HG03095 (cell line): ENCODE results near the gene SBF2.

Source experiments
- ATAC-seq: cut with Tn5 transposase; IDR thresholded peaks from one replicate; pipeline ENCODE4 v1.9.1; 2021; ENCODE audit warnings: moderate library complexity; ENCODE audit not compliant: unreplicated experiment

The SBF2 gene

DNA sequence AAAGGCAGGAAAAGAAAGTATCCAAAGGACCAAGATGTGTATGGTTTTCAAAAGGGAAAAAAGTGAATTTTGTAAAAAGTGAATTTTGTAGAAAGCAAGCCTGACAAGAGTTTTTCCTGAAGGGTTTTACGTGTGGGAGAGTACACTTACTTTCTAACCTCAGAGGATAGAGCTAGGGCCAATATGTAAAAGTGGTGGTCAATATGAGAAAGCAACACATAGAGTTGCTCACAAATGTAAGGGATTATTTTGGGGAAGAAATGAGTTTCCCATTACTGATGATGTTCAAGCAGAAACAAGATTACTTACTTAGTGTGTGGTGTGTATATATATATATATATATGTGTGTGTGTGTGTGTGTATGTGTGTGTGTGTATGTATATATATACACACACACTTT lies 467.6 kb downstream of the SBF2 start:
- no peak for ATAC-seq

DNA sequence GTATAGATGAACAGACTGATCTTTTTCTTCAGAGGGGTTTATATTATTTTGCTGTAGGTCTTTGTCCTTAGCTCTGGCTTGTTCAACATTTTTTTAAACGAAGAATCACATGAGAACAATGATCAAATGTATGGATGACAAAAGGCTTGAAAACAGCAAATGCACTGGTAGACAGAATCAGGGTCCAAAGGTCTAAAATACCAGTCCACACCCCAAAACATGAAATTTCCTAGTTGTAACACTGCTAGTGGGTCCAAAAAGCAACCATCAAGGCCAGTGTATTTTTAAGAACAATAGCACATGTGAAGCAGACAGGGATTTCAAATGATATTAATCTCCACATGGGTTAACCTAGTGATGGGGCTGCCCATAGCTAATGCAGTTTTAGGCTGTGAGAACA lies 468.1 kb downstream of the SBF2 start:
- no peak for ATAC-seq

DNA sequence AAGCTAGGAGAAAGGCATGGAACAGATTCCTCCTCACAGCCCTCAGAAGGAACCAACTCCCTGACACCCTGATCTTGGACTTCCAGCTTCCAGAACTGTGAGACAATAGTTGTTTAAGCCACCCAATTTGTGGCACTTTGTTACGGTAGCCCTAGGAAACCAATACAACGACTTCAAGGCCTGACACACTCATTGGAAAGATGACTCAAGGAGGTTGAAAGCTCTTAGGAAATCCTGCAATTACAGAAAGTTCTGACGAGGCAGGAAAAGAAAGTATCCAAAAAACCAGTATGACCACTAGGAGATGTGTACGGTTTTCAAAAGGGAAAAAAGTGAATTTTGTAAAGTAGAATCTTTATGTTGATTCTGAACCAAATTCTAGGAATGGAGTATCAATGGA lies 468.7 kb downstream of the SBF2 start:
- no peak for ATAC-seq

DNA sequence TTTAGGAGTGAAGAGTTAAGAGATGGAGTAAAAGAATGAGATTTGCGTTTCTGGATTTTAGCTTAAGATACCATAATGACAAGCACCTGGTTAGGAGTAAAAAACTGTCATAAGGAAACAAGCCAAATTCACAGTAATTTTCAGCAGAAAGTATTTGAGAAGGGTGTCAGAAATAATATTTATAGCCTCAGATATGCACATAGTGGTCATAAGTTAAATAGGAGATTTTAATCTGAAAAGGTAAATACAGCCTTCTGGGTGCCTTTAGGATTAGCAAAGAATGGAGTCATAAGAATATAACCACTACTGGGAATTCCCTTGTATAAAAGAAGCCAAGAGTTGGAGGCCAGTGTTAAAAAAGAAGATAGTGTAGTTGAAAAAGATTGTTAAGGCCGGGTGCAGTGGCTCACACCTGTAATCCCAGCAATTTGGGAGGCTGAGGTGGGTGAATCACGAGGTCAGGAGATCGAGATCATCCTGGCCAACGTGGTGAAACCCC lies 470.1 kb downstream of the SBF2 start:
- ATAC-seq: no peak

DNA sequence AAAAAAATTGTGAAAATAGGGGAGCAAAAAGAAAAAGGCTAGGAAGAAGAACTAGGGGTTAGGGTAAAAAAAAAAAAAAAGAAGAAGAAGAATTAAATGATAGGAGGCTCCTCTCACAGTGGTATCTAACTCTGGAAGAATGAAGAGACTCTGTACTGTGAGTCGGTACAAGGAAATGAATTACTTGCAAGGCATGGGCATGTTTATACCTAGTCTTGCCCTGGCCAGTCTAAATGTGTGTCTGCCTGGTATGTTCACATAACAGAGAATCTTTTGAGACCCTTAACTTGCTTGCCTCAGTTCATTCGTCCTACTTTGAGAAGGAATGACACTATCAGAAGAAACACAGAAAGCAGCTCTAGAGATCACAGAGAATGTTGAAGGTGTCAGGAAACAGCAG lies 470.6 kb downstream of the SBF2 start:
- ATAC-seq: no peak

DNA sequence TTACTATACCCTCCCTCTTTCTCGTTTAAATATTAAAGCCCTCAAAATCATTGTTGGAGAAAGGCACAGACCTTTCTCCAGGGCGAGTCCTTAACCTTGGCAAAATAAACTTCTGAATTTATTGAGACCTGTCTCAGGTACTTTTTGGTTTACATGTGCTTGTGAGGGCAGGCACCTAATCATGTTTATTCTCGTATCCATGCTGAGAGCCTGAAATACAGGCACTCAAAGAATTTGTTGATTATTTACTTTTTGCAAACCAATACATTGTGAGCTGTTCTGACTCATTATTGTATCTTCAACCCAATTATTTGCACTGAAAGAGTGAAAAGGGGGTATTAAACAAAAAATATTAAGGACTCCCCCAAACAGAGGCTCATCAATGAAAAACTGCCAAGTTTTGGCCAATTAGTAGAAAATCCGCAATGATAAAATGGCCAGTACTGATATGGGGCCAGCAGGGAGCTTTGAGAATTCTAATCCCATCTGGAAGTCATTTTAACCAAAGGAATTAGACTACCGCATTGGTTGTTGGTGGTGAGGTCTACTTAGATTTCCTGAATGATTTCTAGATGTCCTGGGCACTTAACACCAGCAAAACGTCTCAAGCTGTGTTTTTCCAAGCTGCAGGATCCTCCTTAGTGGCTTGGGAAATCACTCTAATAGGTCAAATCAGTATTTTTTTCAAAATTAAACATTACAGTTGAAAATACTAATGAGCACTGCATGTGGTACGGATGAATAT lies 472.8 kb downstream of the SBF2 start:
- ATAC-seq: no peak

DNA sequence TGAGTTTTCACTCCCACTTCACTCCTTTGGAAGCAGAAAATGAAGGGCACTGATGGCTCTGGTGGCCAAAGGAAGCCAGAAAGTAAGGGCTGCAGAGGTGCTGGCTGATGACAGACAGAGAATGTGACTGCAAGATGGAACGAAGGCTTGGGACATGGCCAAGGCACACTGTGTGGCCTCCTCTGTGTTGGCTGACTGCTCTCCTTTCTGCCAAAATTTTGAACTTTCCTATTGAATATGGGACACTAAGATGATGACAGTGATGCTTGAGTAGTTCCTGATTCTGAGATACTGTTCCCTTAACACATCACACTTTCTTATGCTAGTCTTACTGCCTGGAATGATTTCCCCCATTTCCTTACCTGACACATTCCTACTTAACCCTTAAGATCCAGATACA lies 473.8 kb downstream of the SBF2 start:
- no peak for ATAC-seq

DNA sequence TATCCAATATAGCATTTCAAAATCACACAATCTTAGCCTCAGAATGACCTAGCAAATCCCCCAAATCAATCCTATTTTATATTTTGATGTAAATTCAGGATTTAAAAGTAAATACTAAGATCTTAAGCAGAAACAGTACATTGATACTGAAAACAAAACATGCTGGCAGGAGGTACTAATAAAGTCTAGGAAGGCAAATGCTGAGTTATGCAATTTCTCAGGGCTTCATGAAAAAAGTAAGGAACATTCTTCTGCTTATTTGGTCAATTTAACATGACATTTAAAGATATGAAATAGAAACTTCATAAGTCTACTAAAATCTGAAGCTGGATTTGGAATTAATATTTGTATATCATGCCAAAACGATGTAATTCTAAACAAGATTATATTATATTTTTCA lies 476.8 kb downstream of the SBF2 start:
- no peak for ATAC-seq

DNA sequence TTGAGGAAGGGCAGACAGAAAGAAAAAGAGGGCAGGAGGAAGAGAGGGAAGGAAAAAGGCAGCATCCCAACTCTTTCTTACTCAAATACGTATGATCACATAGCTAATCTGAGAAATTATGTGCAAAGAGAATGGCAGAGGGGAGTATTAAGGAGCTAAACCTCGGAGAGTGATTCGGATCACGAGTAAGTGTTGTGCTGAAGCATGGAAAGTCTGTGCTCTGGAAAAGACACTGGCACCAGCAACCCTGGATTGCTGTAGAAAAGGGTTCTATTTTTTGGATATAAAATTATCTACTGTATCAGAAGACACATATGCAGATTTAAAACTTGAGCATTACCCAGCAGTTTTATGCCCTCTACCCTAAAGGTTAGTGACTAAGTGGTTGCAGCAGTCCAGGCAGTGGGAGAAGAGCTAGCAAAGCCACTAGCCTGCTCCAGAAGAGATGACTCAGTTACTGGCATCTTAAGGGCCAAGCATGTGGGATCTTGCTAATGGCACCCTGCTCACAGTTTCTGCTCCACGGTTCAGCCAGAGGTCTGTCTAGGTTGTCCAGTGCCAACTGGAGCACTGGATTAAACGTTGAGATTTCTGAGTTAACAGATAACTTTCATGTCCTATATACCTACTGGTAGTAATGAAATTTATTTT lies 478.4 kb downstream of the SBF2 start:
- no peak for ATAC-seq

DNA sequence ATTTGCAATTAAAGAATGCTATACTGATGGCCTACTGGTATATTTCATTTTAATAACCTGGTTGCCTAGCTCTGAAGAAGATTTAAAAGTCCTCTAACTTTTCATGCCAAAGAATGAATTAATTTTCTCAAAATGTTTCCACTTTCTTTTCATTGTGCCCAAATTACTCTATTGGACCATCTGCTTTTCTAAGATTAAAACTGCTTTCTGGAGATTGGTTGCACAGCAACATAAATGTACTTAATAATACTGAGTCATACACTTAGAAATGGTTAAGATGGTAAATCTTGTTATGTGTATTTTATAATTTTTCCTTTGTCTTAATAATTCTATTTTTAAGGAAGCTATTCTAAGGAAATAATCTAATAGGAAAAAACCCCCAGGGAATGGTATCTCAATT lies 479.9 kb downstream of the SBF2 start:
- no peak for ATAC-seq

DNA sequence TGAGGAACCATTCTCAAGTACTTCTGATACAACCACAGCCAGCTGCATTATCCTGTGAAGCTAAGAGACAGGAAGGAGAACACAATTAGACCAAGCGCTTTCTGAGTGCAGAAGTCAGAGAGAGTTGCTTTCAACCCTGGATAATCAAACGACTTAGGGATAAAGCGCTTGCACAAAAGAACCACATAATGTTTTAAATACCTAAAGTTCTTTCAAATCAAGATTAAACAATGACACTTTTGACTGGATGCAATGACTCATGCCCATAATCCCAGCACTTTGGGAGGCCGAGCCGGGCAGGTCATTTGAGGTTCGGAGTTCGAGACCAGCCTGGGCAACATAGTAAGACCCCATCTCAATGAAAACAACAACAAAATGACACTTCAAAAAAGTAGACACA lies 485.1 kb downstream of the SBF2 start:
- no peak for ATAC-seq

DNA sequence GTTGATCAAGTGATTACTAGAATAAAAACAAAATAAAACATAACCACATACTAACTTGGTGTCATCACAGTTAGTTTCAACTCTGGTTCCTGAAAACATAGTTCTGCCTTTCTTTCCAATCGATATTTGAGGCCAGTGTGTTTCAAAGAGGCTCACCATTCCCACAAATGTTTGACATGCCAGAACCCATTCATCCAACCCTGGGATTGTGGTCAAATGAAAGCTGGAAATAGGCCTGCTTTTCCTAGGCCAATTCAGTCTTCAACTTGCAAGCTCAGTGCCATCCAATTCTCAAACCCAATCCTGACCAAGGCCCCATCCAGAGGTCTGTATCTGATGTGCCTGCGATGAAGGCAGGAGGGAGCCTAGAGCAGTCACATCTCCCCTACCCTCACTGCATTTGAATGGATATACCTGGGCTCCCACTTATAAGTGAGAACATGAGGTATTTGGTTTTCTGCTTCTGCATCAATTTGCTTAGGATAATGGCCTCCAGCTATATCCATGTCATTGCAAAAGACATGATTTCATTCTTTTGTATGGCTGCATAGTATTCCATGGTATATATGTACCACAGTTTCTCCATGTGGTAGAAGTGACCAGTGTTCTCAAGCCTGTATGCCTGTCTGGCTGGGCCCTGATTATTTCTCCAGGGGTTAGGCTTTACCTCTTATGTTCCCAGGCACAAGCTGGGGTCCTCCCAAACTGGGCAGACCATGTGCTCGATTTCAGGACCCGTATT lies 486.9 kb downstream of the SBF2 start:
- ATAC-seq: no peak

DNA sequence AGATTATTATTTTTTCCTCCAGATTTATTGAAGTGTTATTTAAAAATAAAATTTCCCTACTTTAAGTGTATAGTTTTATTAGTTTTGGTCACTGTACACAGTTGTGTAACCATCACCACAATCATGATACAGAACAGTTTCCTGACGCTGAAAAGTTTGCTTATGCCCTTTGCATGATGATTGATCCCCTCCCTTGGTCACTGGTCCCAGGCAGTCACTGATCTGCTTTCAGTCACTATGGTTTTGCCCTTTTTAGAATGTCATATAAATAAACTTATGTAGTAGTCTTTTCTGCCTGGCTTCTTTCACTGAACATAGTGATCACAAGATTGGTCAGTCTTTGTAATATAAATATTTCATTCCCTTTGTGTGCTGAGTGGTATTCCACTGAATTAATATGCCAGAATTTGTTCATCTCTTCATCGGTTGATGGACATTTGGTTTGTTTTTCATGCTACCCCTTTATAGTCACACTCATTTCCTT lies 489.6 kb downstream of the SBF2 start:
- ATAC-seq: no peak

DNA sequence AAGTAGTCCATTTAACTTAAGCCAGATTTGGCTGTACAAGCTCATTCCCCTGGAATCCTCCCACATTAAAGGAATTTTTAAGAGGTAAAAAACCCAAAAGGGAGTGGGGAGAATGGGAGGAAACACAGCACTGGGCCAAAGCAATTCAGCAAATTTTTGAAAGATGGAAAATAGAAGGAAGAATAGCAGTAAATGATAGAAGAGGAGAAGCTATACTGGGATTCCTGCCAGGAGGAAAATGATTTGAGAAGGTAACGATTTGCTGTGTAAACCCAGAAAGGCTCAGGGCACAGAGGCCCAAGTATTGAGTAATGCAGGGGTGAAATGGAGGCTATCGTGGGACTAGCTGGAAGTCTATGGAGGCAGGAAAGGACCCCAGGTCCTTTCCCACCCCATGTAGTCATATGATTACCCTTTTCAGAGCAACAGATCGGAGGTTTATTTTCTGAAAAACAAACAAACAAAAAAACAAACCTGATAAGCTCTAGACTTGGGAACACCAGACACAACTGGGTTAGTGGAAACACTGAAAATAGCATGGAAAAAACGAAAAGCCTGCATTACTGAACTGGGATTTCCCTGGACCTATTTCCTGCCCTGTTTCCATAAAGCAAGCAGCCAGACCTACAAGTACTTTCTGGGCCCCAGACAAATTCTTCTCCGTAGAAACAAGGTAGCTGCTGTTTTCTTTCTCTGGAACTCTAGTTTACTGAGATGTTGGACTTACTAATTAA lies 490.2 kb downstream of the SBF2 start:
- ATAC-seq: no peak

DNA sequence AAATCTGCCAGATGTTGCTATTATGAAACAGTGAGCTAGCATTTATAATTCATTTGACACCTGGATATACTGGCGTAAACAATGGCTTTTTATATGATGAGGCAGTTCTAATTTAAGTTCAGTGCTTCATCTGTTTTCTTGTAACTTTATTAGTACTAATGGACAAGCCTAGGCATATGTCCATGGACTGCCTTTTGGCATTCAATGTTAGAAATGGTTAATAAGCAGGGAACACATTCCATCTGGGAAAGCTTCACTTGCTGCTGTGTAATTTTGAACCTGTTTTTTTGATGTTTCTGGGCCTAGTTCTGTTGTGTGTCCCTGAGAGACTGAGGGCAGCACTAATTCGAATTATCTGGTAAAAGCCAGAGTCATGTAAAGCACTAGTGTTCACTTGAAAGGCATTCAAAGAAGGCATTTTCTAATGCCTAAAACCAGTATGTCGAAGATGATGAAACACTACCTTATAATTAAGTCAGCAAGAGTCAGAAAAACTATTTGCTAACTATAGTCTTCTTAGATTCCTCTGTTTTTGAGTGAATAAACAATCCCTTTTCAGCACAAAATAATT lies 491.6 kb downstream of the SBF2 start:
- no peak for ATAC-seq

DNA sequence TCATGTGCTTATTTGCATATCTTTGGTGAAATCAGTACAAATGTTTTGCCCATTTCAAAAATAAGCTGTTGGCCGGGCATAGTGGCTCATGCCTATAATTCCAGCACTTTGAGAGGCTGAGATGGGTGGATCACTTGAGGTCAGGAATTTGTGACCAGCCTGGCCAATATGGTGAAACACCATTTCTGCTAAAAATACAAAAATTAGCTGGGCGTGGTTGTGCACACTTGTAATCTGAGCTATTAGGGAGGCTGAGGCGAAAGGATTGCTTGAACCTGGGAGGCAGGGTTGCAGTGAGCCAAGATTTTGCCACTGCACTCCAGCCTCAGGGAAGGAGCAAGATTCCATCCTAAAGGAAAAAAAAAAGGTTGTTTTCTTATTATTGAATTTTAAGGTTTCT lies 494.1 kb downstream of the SBF2 start:
- ATAC-seq: no peak

DNA sequence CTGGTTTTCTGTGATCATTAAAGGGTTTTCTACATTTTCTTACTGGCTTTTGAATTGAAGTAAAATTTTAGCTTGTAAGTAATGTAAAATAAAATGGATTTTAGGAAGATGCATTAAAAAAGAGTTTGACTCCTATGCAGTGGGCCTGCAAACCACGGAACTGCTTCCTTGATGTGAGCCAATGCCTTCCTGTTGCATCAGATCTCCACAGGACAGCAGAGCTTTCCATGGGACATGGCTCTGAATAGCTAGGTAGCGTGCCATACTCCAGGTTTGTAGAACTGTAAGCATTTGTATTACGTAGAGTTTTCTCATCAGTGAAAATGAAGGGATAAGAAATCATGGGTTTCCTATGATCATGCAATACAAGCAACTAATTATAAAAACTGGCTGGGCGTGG lies 496.7 kb downstream of the SBF2 start:
- no peak for ATAC-seq

DNA sequence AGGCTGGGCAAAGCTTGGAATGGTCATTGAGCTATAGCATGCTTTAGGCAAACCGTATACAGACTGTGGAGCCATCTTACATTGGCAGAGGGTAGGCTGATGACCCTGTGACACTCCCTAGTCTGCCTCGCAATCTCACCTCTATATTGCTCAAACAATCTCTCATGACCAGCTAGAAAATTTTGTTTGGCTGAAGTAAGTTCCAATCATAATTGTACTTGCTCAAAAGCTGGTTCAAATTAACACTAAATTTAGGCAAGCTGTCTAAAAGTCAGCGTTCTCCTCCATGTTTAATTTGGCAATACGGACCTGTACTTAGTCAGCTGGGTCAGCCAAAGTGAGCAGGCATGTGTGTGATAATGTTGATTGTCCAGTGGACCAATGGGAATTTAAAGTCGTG lies 497.2 kb downstream of the SBF2 start:
- ATAC-seq: no peak

DNA sequence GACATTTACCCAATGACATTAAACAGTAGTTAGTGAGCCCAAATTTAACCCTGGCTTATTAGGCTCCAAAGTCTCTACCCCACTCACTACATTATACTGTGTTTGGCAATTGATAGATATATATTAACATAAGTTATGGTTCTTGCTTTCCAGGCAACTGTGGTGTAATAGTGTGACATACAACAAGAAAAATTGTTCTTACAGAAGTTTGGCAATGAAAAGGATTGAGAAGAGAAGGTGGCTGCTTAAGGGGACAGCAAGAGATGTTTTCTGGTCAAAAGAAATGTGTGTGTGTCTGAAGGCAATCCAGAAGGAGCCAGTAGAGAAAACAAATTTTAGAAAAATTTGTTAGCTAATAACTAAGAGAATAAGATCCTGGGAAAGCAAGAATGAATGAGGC lies 497.8 kb downstream of the SBF2 start:
- ATAC-seq: no peak

DNA sequence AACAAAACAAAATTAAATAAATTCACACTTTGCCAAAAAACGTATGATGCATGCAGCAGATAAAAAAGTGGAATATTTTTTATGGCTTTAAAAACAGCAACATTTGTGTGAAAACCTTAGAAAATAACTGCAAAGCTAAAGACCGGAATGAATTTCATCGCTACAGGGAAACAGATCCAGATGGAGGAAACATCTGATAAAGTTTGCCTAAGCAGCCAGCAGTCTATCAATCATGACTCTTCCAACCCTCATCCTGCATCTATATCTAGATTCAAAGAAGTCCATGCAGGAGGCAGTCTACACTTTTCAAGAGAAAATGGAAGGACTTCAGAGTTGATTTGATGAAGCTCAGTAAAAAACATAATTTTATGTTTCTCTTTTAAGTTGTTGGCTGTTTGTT lies 503.3 kb downstream of the SBF2 start:
- no peak for ATAC-seq

DNA sequence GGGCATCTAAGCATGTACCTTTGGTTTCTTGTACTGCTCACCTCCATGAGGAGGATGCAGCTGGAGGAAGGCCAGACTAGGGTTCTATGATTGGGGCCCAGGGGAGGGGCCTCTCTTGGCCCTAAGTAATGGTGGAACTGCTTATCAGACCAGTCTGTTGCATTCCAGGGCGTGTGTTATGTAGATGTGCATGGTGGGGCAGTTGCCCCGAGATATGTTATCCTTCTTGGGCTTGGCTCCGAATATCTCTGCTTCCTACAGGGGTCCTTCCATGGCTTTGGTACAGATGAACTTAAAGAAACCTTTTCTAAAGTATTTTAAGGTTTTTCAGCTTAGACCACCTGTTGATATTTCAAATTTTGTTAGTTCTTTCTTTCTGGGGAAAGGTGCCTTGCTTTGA lies 504.1 kb downstream of the SBF2 start:
- ATAC-seq: no peak
